ENCODE measurements around the gene KCNK6.
"Not testable (repeated sequence)": the region's sequence is repeated elsewhere in the genome, so short reads cannot be mapped to it uniquely, and the experiment has no call there.

Gene KCNK6

DNA sequence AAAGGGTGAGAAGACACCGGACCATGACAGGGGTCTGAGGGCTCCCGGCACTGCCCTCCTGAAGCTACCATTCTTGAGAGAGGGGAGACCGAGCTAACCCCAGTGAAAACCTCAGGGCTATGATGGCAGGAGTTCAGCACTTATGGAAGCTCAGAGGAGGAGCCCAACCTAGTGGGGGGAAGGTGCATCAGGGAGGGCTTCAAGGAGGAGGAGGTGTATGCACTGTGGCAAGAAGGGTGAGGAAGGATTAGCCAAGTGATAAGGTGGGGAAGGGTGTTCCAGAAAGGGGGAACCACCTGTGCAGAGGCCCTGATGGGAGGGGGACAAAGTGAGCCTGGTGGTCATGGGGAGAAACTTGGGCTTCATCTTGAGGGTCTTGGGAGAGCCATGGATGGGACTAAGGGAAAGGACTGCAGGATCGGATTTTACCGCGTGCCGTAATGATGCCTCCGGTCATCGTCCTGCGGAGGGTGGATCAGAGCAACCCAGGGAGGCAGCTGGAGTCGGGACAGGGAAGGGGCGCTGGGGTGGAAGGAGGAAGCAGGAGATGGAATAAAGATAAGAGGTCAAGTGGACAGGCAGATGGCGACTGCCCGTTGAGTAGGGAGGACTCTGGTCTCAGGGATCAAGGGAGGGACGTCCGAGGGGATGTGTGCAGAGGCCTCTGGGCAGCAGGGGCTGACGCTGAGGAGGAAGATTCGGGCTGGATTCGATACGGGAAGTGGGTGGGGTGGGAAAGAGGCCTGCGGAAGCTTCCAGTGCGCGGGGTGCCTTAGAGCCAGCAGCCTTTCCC is 41.4 kb downstream of the KCNK6 start:
- no peak for DNase-seq (ENCODE audit: low read depth in 2 of 3, low spot score in 2 of 3)

DNA sequence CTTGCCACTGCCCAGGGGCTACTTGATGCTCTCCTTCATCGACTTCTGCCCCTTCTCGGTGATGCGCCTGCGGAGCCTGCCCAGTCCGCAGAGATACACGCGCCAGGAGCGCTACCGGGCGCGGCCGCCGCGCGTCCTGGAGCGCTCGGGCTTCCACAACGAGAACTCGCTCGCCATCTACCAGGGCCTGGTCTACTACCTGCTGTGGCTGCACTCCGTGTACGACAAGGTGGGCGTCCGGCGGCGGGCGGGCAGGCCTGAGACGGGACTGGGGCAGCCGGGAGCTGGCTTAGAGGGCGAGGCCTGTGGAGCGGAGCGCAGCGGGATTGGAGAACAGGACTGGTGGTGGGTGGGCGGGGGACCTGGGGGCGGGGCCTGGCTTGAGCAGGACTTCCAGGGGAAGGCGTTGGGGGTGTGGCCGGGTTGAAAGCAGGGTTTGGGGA is 42.0 kb downstream of the KCNK6 start:
- peak; percentile 35 to 52 (median 42) for DNase-seq (ENCODE audit: low read depth in 2 of 3, low spot score in 2 of 3)

DNA sequence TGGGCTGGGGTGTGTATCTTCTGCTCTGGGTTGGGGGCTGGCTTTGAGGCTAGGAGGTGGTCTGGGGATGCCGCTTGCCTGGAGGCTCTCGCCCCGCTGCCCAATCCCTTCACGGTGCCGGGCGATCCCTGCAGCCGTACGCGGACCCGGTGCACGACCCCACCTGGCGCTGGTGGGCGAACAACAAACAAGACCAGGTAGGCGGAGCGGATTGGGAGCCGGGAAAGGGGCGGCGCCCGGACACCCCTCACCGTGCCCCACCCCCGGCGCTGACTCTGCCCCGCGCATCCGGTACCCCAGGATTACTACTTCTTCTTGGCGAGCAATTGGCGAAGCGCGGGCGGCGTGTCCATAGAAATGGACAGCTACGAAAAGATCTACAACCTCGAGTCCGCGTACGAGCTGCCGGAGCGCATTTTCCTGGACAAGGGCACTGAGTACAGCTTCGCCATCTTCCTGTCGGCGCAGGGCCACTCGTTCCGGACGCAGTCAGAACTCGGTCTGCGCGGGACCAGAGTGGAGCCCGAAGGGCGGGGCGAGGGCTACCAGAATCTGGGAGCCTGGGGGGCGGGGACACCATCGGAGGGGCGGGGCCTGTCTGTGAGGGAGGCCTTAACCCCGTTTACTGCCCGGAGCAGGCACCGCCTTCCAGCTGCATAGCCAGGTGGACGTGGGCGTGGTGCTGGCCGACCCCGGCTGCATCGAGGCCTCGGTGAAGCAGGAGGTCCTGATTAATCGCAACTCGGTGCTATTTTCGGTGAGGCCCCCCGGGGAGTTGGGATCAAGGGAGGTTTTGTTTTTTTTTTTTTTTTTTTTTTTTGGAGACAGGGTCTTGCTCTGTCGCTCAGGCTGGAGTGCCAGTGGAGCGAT is 42.7 kb downstream of the KCNK6 start:
- DNase-seq (ENCODE audit: low read depth in 2 of 3, low spot score in 2 of 3) = peak; percentile 59 to 73 (median 61)

DNA sequence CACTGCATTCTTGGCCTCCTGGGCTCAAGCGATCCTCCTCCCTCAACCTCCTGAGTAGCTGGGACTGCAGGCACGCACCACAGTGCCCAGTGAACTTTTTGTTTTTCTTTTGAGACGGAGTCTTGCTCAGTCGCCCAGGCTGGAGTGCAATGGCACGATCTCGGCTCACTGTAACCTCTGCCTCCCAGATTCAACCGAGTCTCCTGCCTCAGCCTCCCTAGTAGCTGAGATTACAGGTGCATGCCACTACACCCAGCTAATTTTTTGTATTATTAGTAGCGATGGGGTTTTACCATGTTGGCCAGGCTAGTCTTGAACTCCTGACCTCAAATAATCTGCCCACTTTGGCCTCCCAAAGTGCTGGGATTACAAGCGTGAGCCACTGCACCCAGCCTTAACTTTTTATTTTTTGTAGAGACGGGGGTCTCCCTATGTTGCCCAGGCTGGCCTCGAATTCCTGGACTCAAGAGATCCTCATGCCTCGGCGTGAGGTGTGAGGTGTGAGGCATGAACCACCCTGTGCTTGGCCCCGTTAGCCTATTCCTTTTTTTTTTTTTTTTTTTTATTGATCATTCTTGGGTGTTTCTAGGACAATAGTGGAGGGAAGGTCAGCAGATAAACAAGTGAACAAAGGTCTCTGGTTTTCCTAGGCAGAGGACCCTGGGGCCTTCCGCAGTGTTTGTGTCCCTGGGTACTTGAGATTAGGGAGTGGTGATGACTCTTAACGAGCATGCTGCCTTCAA is 43.5 kb downstream of the KCNK6 start:
- not testable (repeated sequence) for DNase-seq (ENCODE audit: low read depth in 2 of 3, low spot score in 2 of 3)

DNA sequence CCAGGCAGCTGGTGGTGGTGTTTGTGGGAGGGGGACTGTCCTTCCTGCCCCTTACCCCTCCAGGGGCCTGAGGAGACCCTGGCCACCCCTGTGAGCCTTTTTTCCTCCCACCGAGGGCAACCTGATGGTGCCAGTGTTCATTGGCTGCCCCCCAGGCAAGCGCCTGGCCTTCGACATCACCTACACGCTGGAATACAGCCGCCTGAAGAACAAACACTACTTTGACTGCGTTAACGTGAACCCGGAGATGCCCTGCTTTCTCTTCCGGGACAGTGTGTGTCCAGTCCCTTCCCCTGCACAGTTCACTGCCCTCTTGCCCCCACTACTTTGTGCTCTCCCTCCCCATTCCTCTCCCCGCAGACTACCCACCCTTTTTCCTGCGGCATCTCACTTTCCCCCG is 47.4 kb downstream of the KCNK6 start:
- no peak for DNase-seq (ENCODE audit: low read depth in 2 of 3, low spot score in 2 of 3)

DNA sequence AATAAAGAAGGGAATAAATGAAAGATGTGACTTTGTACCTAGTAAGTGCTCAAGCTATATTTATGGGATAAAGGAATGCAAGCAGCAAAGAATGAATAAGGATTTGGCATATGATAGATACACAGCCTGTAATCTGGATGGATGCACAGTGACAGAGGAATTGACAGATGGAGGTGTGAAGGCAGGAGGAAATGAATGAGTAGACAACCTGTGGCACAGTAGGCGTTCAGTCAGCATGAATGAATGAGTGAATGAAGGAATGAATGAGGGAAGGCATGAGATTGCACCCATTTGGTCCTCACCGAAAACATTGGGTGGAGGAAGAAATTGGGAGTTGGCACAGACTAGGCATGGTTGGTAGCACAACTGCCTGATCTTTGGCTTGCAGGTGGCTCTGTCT is 49.9 kb downstream of the KCNK6 start:
- DNase-seq (ENCODE audit: low read depth in 2 of 3, low spot score in 2 of 3) = no peak

DNA sequence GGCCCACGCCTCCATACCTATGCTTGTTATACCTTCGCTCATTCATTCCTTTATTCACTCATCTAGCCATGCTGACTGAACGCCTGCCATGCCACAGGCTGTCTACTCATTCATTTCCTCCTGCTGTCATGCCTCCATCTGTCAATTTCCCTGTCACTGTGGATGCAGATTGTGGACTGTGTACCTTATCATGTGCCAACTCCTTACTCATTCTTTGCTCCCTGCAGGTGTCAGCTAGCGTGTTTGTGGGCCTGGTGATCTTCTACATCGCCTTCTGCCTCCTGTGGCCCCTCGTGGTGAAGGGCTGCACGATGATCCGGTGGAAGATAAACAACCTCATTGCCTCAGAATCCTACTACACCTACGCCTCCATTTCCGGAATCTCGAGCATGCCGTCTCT is 50.7 kb downstream of the KCNK6 start:
- DNase-seq (ENCODE audit: low read depth in 2 of 3, low spot score in 2 of 3) = no peak

DNA sequence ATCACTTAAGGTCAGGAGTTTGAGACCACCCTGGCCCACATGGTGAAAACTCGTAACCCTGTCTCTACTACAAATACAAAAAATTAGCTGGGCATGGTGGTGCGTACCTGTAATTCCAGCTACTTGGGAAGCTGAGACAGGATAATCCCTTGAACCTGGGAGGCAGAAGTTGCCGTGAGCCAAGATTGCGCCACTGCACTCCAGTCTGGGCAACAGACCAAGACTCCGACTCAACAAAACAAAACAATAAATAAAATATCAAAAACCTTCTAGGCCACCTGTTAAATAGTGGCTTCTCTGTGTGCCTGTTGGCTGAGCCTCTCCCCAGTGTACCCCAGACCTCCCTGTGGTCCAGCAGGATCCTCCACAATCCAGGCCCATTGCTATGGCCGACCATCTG is 51.4 kb downstream of the KCNK6 start:
- no peak for DNase-seq (ENCODE audit: low read depth in 2 of 3, low spot score in 2 of 3)

DNA sequence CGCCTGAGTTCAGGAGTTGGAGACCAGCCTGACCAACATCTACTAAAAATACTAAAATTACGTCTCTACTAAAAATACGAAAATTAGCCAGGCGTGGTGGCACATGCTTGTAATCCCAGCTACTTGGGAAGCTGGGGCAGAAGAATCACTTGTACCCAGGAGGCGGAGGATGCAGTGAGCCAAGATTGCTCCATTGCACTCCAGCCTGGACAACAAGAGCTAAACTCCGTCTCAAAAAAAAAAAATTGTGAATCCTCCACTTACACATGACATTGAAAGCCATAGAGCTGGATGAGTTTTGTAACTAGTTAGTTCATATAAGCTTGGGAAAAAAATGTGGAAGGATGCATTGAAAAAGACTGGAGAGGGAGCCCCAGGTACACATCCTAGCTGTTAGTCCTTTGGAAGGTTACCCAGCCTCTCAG is 54.3 kb downstream of the KCNK6 start:
- no peak for DNase-seq (ENCODE audit: low read depth in 2 of 3, low spot score in 2 of 3)

DNA sequence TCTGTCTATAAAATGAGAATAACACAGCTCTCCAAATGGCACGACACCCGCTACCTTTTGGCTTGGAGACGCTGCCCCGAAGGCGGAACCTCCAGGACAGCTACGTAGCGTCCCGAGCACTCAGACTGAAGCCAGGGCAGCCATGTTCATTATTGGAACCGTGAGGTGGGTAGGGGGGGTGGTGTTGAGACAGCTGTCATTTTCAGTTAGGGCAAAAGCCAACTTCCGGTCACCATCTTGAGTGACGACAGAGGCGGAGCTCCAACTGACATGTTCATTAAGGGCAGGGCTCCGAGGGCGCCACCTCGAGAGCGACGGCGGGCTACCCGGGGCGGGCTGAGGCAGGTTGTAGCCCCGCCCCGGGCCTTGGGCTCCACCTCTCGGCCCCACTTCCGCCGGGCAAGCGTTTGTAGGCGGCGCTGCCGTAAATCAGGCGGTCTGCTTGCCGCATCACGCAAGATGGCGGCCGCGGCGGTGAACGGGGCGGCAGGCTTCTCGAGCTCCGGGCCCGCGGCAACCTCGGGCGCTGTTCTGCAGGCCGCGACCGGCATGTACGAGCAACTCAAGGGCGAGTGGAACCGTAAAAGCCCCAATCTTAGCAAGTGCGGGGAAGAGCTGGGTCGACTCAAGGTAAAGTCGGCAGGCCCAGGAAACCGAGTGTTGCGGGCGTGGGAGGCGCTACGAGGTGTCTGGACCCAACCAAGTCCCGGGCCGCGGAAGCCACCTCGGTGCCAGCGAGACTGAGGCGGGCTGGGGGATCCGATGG is 54.9 kb downstream of the KCNK6 start, which contains the start of gene PSMD8:
Gene PSMD8, plus strand, starts transcription at position 240 of the 766 bp plus-strand sequence. Its CDS starts 31 bp downstream, at position 271.
- peak; percentile 83 to 96 (median 87) for DNase-seq (ENCODE audit: low read depth in 2 of 3, low spot score in 2 of 3)

DNA sequence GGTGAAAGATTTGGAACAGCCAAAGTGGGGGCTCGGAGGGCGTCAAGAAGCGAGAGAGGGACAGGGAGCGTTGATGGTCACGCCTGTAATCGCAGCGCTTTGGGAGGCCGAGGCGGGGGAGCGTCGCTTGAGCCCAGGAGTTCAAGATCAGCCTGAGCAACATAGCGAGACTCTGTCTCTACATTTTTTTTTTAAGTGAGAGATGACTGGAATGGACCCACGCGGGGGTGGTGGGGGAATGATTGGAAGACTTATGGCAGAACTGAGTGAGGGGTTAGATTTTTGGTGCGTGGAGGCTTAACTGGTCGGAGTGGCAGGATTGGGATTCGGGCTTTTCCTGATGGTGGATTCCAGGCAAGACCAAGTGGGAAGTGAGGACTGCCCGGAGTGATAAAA is 55.5 kb downstream of the KCNK6 start:
- DNase-seq (ENCODE audit: low read depth in 2 of 3, low spot score in 2 of 3) = no peak

DNA sequence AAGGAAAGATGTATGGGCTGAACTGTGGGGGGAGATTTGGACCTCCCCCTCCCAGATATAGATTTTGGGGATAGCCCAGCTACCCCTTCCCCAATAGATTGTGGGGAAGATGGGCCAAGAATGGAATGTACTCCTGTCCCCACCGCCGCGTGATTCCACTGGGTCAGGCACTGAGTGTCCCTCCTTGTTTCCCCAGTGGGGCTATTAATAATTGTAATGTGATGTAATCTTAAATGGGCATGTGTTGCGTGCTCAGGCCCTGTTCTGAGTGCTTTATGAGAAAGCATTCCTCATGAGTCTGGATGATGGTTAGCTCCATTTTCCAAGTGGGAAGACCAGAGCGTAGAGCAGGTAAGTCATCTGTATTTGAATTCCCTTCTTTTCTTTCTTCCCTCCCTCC is 56.1 kb downstream of the KCNK6 start:
- no peak for DNase-seq (ENCODE audit: low read depth in 2 of 3, low spot score in 2 of 3)

DNA sequence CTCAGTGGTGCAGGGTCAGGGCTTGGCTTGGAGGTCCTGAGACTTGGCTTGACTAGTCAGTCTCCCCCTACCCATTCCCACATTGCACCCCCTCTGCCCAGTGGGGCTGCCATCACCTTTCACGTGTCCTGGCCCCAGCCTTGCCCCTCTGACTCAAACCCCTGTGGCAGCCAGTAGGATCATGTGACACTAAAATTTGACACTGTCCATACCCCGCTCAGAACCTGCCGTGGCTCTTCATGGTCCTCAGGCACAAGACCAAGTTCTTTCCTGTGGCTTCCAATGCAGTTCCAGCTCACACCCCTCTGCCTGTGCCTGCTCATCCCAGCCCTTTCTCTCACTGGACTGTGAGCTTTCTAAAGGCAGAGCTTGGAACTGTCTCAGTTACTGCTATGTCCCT is 56.9 kb downstream of the KCNK6 start:
- no peak for DNase-seq (ENCODE audit: low read depth in 2 of 3, low spot score in 2 of 3)

DNA sequence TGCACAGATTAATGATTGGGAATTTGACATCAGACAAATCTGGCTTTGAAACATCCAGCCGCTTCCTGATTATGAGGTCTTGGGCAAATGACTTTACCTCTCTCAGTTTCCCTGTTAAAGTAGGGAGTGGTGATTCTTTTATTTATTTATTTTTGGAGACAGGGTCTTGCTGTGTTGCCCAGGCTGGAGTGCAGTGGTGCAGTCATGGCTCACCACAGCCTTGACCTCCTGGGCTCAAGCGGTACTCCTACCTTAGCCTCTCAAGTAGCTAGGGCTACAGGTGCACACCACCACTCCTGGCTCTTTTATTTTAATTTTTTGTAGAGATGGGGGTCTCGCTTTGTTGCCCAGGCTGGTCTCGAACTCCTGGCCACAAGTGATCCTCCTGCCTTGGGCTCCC is 57.4 kb downstream of the KCNK6 start:
- DNase-seq (ENCODE audit: low read depth in 2 of 3, low spot score in 2 of 3) = no peak

DNA sequence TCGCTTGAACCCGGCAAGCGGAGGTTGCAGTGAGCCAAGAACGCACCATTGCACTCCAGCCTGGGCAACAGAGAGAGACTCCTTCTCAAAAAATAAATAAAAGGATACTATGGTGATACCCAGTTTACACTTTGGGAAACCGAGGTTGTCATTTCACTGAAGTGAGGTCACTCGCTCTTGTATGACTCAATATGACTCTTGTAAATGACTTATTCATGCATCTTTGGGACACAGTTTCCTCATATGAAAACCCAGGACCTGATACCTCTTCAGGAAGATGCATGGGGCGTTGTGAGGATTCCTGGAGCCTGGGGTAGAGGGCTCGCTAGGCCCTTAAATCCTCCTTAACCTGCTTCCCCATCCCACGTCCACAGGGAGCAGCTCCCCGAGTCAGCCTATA is 59.2 kb downstream of the KCNK6 start:
- DNase-seq (ENCODE audit: low read depth in 2 of 3, low spot score in 2 of 3) = no peak

DNA sequence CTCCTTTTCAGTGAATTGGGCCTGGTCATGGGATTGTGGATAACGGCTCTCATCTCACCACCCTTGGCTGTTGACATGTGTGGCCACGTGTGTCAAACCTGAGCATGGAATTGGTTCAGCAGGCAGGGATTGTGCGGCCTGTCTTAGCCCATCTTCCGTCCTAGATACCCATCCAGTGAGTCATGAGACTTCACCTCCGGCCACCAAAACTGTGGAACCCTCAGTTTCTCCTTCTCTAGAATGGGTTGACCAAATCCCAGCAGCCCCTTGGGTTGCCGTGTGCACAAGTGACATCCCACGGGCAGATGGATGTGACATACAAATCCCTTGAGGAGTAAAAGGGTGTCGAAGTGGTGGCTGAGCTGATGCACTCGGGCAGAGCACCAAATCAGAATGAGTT is 61.5 kb downstream of the KCNK6 start:
- no peak for DNase-seq (ENCODE audit: low read depth in 2 of 3, low spot score in 2 of 3)

All from activated CD8-positive, alpha-beta memory T cell treated with anti-CD3 and anti-CD28 coated beads for 48 hours (primary cell).